Esophagus (tissue), 2 donors: ENCODE measurements around the gene STX12. TPM values are rescaled to one million over a fixed set of nuclear protein-coding genes. Genes with fewer than 3 reads are reported as not detected.
"Not testable (repeated sequence)": the region's sequence is repeated elsewhere in the genome, so short reads cannot be mapped to it uniquely, and the experiment has no call there.

Experiments used
- H3K27ac ChIP-seq, 2 donors: one replicate each; pipeline ENCODE4 v1.5.1; 2013; ENCODE audit warnings: low read depth in 2 of 2, mild to moderate bottlenecking in 2 of 2, inconsistent platforms in 1 of 2, low read length in 1 of 2, moderate library complexity in 1 of 2
- H3K27me3 ChIP-seq, 2 donors: one replicate each; pipeline ENCODE4 v1.6.1; 2013; ENCODE audit warnings: low read length in 2 of 2, control low read depth in 1 of 2, mild to moderate bottlenecking in 1 of 2; ENCODE audit not compliant: insufficient read depth in 2 of 2, control insufficient read depth in 1 of 2
- H3K36me3 ChIP-seq, 2 donors: one replicate each; pipeline ENCODE4 v1.6.1; 2013; ENCODE audit warnings: low read length in 1 of 2; ENCODE audit not compliant: control insufficient read depth in 2 of 2, insufficient read depth in 2 of 2
- H3K4me1 ChIP-seq, 2 donors: one replicate each; pipeline ENCODE4 v1.6.1; 2013; ENCODE audit warnings: low read length in 1 of 2; ENCODE audit not compliant: control insufficient read depth in 2 of 2, insufficient read depth in 2 of 2
- H3K4me3 ChIP-seq, 2 donors: one replicate each; pipeline ENCODE4 v1.5.1; 2013; ENCODE audit warnings: low read length in 2 of 2, mild to moderate bottlenecking in 2 of 2, low read depth in 1 of 2, moderate library complexity in 1 of 2
- H3K9me3 ChIP-seq, 2 donors: one replicate each; pipeline ENCODE4 v1.6.1; 2013; ENCODE audit warnings: mild to moderate bottlenecking in 2 of 2, low read depth in 1 of 2, low read length in 1 of 2, moderate library complexity in 1 of 2; ENCODE audit not compliant: control insufficient read depth in 2 of 2, insufficient read depth in 1 of 2
- WGBS, 2 donors: extraction: QIAGEN DNeasy Blood & Tissue Kit; methylation state at CpG; one replicate each; pipeline ENCODE4 v1.1.7; 2013; 5-methylcytosine and 5-hydroxymethylcytosine counted together
- polyA plus RNA-seq, 2 donors: library from polyadenylated mRNA; stranded (reverse); fragments of 200-250 nt; gene quantifications; one replicate each; pipeline ENCODE4 v1.2.3, GENCODE V29; 2013
- donor health status: healthy with polysubstance abuse.
- donor health status: Bipolar disorder and iron deficiency.

STX12 gene
- polyA plus RNA-seq, 2 donors: 23.7 to 27.5 TPM

DNA sequence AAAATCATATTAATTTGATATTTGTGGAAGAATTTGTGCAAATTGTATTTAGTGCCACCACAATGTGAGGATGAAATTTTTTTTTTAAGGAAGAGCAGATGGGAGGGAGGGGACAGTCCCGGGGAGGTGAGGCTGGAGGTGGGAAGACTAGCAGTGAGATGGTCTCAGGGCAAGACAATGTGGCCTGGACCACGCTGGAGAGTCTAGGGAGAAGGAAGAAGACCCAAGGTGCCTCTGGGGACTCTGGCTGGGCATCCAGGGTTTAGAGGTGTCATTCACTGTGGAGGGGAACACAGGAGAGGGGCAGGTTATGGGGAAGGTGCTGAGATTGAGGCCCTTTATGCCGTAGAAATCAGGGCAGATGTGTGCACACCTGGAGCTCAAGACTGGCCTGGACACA lies 89.0 kb downstream of the STX12 start:
- Histone ChIP-seq H3K36me3 (no peaks in the 10 kb centered on the region), H3K9me3 (no peaks in the 10 kb centered on the region), H3K4me3 (no peak overlapping the region), H3K27me3 (no peaks in the 10 kb centered on the region), H3K4me1 (no peaks in the 10 kb centered on the region), H3K27ac (no peak overlapping the region)
- WGBS, 2 donors: 81 to 88% methylated on average over 3 of the region's 3 CpGs

- H3K4me1 ChIP-seq: no peaks in the 10 kb centered on the region
- no peaks in the 10 kb centered on the region for H3K9me3 ChIP-seq
- H3K27me3 ChIP-seq: no peaks in the 10 kb centered on the region
- no peak overlapping the region for H3K4me3 ChIP-seq
- no peaks in the 10 kb centered on the region for H3K36me3 ChIP-seq
- peak overlapping the region; percentile 29 to 67 for H3K27ac ChIP-seq
- WGBS, 2 donors: 83% methylated on average over 8 to 9 of the region's 9 CpGs
These were observed 89.9 kb downstream of the STX12 start for GRCh38 chr1:27862671-27863537.

DNA sequence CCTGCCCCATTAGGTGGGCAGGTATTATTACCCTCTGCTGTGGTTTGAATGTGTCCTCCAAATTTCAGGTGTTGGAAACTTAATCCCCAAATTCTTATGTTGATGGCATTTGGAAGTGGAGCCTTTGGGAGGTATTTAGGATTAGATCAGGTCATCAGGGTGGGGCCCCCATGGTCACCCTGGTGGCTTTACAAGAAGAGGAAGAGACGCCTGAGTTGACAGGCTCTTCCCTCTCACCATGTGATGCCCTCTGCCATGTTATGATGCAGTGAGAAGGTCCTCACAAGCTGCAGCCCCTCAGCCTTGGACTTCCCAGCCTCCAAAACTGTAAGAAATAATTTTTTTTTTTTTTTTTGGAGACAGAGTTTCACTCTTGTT lies 90.5 kb downstream of the STX12 start:
- Histone ChIP-seq H3K4me3 (no peak overlapping the region), H3K27me3 (no peaks in the 10 kb centered on the region), H3K27ac (peak overlapping the region in 1 of 2 donors; percentile 67), H3K4me1 (peaks cover under 1 to 1% of the 10 kb centered on the region in 2 donors), H3K36me3 (no peaks in the 10 kb centered on the region), H3K9me3 (no peaks in the 10 kb centered on the region)
- WGBS, 2 donors: 70 to 84% methylated on average over 1 of the region's 1 CpG

- Histone ChIP-seq H3K36me3 (no peaks in the 10 kb centered on the region), H3K27me3 (no peaks in the 10 kb centered on the region), H3K27ac (peak overlapping the region; percentile 36 to 87), H3K9me3 (no peaks in the 10 kb centered on the region), H3K4me1 (peaks cover 4 to 8% of the 10 kb centered on the region in 2 donors), H3K4me3 (no peak overlapping the region)
- 60% methylated on average over 8 of the region's 8 CpGs for WGBS, 2 donors
These were observed 91.4 kb downstream of the STX12 start for GRCh38 chr1:27864264-27864895.

- no peak overlapping the region for H3K4me3 ChIP-seq
- 92 to 93% methylated on average over 10 of the region's 10 CpGs for WGBS, 2 donors
- no peaks in the 10 kb centered on the region for H3K9me3 ChIP-seq
- no peaks in the 10 kb centered on the region for H3K27me3 ChIP-seq
- H3K4me1 ChIP-seq: peaks cover 4 to 8% of the 10 kb centered on the region in 2 donors
- H3K27ac ChIP-seq: no peak overlapping the region
- no peaks in the 10 kb centered on the region for H3K36me3 ChIP-seq
These were observed 92.8 kb downstream of the STX12 start for GRCh38 chr1:27865821-27866220.

DNA sequence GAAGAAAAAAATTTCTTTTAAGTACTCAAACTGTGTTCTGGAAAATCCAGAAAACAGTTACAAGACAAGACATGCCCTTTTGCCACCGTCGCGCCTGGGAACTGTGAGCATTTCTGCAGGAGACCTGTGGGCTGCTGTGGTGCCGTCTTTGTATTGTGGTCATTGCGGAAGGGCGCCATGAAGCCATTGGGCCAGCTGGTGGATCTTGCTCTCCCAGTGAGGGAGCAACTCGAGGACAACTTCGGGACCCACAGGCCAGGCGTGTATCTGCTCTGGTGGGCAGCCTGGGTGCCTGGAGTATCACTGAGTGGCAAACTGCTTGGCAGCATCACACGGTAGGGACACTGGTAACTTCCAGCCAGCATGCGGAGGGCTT lies 95.5 kb downstream of the STX12 start:
- no peak overlapping the region for H3K4me3 ChIP-seq
- H3K36me3 ChIP-seq: no peaks in the 10 kb centered on the region
- WGBS, 2 donors: 67 to 75% methylated on average over 11 of the region's 11 CpGs
- H3K9me3 ChIP-seq: peaks cover 0 to 2% of the 10 kb centered on the region in 2 donors
- peaks cover 8 to 11% of the 10 kb centered on the region in 2 donors for H3K4me1 ChIP-seq
- peak overlapping the region in 1 of 2 donors; percentile 9 for H3K27ac ChIP-seq
- H3K27me3 ChIP-seq: no peaks in the 10 kb centered on the region

DNA sequence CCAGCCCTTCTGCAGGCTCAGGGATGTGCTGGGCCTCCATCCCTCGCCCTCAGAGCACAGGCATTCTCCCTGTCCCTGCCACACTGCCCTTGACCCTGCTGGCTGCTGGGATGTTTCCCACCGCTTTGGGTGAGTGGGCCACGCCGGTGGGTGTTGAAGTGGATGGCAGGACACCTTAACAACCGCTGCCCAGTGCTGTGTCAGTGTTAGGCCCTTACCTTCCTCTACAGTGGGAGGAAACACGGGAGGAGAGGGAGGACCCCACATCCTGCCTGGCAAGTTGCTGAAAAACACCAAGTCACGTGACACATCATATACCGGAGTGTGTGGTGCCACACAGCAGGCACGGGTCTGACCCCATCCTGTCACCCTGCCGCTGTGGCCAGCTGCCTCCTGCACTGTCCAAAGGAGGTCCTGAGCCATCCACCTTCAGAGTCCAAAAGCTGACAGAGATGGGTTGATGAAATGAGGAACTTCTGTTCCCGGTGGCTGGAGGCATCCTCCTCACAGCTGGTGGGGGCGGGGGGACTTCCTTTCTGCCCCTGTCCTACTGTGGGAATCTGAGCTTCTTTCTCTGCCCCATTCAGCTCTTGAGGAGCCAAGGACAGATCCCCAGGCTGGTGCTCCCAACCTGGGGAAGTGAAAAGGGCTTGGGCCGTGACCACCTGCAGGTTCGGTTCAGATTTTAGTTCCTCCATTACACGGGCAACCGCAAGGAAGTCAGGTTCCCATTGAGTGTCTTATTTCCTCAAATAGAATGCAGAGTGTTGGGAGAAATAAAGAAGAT lies 96.1 kb downstream of the STX12 start:
- peaks cover 0 to 2% of the 10 kb centered on the region in 2 donors for H3K9me3 ChIP-seq
- H3K4me1 ChIP-seq: peaks cover 8 to 11% of the 10 kb centered on the region in 2 donors
- 48 to 58% methylated on average over 16 of the region's 16 CpGs for WGBS, 2 donors
- no peak overlapping the region for H3K4me3 ChIP-seq
- H3K36me3 ChIP-seq: no peaks in the 10 kb centered on the region
- H3K27ac ChIP-seq: peak overlapping the region; percentile 25 to 51
- no peaks in the 10 kb centered on the region for H3K27me3 ChIP-seq

- WGBS, 2 donors: 78 to 89% methylated on average over 1 of the region's 1 CpG
- Histone ChIP-seq H3K27me3 (no peaks in the 10 kb centered on the region), H3K27ac (peak overlapping the region in 1 of 2 donors; percentile 25), H3K4me1 (peaks cover 8 to 11% of the 10 kb centered on the region in 2 donors), H3K36me3 (no peaks in the 10 kb centered on the region), H3K4me3 (no peak overlapping the region), H3K9me3 (peaks cover 0 to 2% of the 10 kb centered on the region in 2 donors)
These were observed 96.7 kb downstream of the STX12 start for GRCh38 chr1:27869719-27870085.

GRCh38 chr1:27871076-27871475 lies 98.1 kb downstream of the STX12 start:
- H3K36me3 ChIP-seq, H3K27ac ChIP-seq, H3K9me3 ChIP-seq, H3K4me3 ChIP-seq, H3K27me3 ChIP-seq: not testable (repeated sequence)
- 88 to 91% methylated on average over 7 of the region's 7 CpGs for WGBS, 2 donors
- peaks cover 8 to 13% of the 10 kb centered on the region in 2 donors for H3K4me1 ChIP-seq
